CD4-positive, alpha-beta T cell treated with Interleukin-6 at 100 ng/mL for 8 hours (primary cell): ENCODE data around the gene ABHD14A.

Source experiments
- DNase-seq: peaks from one replicate; pipeline ENCODE4 v3.0.0-alpha.2; 2020; ENCODE audit warnings: mixed read lengths, low spot score

ABHD14A gene

DNA sequence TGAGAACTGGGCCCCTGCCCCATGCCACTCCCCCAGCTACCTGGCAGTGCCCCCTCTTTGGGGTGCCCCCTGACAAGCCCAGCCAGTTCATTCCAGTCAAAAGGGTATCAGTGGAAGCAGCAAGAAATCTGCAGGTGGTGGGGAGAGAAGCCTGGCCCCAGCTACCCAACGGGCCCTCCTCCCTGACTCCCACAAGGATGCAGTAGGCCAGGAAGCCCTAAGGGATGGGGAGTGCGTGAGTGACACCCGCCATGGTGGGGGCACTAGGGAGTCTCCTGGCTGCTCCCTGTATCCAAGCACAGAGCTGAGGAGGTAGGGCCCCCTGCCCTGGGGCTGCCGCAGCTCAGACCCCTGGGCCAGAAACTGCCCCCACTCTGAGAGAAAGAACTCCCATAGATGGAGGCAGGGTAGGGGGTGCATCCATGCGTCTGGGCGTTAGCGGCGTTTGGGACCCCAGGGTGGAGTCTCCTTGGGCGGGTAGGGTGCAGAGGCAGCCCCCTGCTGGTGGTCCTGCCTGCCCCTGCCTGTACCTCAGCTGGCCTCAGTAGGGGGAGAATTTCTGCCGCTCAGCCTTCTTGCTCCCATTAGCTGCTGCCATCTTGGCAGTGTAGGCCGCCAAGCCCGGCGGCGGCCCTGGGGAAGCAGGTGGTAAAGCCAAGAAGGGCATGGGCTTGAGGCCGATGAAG lies 17.2 kb upstream of the ABHD14A start:
- DNase-seq = no peak

DNA sequence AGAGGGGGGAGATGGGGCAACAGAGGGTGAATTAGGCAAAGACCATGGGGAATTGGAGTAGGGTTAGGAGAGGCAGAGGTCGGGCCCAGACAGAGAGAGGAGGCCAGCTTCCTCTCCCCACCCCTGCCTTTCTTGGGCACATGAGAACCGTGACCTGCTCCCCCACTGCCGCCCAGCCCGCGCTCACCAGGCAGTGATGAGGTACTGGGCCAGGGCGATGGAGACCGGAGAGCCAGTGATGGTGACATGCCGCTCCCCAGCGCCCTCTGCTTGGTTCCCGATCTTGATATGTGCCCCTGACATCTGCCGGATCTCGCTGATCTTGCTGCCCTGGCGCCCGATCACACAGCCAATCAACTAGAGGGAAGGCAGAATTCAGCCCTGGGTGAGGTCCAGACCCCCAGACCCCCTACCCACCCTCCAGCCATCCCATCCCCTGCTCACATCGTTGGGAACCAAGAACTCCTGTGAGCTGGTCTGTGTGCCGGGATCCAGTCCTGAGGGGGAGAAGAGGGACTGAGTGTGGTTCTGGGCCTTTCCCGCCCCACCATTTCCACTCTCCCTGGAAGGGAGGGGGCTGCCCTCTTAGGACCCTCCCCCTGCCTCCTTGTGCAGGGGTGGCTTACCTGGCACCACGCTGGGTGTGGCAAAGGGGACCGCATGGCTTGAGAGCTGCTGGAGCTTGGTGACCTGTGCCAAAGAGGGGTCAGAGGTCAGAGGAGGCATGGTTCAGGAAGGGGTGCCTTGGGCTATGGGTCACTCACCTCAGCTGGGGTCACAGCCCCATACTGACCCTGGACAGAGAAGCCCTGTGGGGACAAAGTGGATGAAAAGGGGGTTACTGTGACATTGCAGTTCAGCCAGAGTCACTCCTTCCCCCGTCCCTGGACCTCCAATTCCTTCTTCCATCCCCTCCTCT lies 16.0 kb upstream of the ABHD14A start:
- DNase-seq = no peak

GRCh38 chr3:51959651-51960050 lies 15.2 kb upstream of the ABHD14A start:
- DNase-seq = no peak

DNA sequence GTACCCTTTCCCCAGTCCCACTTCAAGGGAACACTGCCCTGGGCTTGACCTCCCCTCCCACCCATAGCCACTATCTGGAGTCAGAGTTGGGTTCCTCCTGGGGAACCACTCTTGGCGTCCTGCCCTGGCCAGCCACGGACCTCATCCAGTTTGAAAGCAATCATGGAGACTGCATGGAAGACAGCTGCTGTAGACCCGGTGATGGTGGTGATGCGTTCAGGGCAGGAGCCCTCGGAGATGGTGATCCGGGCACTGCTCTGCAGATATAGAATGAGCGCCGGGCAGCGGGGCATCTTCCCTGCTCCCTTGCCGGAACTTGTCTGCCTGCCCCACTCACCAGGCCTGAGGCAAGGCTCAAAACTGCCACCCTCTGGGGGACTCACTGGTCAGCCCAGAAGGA lies 14.5 kb upstream of the ABHD14A start:
- no peak for DNase-seq

DNA sequence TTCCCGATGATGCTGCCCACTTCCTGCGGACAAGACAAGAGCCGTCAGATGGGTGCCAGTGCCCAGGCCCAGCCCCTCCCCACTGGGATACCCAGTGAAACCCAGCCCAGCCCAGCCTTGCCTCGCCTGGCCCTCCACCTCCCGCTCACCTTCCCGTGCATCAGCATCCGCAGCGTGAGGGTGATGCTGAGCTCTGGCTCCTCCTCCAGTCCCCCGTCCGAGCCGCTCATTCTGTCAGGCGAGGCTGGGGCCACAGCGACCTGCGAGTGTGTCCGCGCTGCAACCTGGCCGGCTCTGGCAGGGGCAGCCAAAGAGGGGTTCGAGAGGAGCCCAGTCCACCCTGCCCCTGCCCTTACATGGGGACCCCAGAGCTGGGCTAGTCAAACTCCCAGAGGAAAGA lies 13.9 kb upstream of the ABHD14A start:
- no peak for DNase-seq

- DNase-seq = no peak
Observed at GRCh38 chr3:51961602-51962569, 13.0 kb upstream of the ABHD14A start.

GRCh38 chr3:51962854-51963530 lies 11.9 kb upstream of the ABHD14A start:
- DNase-seq = no peak

- DNase-seq = no peak
Observed at GRCh38 chr3:51963951-51964451, 10.9 kb upstream of the ABHD14A start.

DNA sequence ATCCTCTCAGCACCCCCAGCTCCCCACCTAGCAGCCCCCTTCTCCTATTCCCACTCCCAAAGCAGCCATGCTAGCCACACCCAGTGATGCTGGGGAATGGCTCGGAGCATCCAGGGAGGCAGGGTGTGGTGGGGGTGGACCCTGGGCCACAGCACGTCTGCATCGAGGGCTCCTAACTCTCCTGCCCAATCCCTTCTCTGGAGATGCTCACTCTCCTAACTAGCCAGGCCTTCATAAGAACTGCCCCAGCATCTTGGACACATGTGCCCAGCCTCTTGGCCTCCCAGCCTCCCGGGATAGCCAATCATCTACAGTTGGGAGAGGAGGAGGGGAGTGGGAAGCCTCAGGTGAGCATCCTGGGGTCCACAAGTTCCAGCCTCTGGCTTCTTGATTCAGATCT lies 10.3 kb upstream of the ABHD14A start:
- no peak for DNase-seq

DNA sequence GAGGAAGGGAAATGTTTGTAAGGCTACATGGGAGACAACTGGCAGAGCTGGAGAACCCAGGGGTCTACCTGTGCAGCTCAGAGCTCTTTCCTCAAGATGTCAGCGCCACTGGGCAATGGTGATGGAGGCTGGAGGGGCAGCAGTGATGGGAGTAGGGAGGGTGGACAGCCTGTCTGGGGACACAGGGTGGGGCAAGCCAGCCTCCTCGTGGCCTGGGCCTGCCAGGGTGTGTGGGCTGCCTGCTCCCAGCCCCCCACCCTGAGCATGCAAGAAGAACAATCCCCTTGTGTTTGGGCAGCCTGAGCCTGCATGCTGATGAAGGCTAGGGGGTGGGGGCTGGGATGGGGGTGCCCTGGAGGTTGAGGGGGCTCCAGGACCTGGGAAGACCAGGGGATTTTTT lies 8.8 kb upstream of the ABHD14A start:
- DNase-seq = no peak

- no peak for DNase-seq
Observed at GRCh38 chr3:51966486-51966885, 8.4 kb upstream of the ABHD14A start.

- no peak for DNase-seq
Observed at GRCh38 chr3:51966922-51967383, 7.9 kb upstream of the ABHD14A start.

- peak; percentile 27 for DNase-seq
Observed at GRCh38 chr3:51967384-51968169, 7.3 kb upstream of the ABHD14A start, which contains the start of gene PCBP4. Gene PCBP4 (minus strand): TSS chr3:51967454. CDS start chr3:51961240, 6,214 bp downstream.

DNA sequence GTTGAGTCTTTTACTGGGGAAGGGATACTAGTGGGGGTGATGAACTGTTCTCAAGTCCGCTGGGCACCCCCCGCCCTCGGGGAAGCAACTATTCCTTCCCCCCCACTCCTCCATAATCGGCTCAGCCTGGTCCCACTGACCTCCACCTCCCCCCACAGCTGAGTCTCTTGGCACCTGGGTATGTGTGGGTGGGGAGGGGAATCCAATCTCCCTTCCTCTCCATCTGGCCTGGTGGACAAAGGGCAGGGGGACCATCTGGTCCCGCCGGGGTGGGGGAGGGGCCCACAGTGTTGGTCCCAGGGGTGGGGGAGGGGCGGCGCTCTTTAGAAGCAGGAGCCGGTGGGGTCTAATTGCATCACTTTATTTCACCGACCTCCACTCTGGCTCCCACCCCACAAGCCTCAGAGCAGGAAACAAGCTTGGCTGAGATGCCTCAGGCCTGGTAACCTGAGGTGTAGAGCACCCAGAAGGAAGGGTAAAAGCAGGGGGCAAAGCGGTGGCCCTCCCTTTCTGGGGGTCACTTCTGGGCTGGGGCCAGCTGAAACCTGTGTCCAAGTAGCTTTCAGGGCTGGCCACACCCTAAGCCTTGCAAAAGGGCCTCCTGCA lies 6.6 kb upstream of the ABHD14A start:
- no peak for DNase-seq

DNA sequence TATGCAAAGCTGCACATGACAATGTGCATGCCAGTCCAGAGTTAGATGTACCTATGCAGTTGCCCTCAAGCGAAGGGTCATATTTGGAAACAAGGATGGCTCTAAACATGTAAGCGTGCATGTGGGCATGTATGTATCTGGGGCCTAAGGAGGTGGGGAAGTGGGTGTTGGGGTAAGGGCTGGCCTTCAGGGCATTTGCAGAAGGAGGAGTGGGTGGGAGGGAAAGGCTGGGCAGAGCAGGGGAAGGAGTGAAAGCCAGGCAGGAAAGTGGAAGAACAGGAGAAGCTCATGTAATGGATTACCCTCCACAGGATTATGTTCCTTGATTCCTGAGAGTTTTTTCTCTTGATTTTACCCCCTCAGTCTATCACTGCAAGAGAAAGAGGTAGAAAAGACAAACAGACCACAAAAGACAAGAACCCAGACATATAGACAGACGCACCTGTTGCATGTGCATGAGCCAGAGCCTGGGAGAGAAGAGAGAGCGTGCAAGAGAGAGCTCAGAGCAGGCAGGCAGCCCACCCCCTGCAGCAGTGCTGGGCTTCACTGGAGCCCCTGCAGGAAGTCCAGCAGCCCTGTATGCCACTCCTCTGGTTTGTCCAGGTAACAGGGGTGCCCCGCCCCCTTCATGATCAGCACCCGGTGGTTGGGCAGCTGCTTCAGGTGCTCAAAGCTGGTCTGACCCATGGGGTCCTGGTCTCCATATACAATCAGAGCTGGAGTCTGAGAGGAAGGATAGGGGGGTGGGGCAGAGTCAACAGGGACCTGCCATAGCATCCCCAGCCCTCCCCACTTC lies 5.8 kb upstream of the ABHD14A start:
- no peak for DNase-seq

- no peak for DNase-seq
Observed at GRCh38 chr3:51969841-51970240, 5.0 kb upstream of the ABHD14A start.

DNA sequence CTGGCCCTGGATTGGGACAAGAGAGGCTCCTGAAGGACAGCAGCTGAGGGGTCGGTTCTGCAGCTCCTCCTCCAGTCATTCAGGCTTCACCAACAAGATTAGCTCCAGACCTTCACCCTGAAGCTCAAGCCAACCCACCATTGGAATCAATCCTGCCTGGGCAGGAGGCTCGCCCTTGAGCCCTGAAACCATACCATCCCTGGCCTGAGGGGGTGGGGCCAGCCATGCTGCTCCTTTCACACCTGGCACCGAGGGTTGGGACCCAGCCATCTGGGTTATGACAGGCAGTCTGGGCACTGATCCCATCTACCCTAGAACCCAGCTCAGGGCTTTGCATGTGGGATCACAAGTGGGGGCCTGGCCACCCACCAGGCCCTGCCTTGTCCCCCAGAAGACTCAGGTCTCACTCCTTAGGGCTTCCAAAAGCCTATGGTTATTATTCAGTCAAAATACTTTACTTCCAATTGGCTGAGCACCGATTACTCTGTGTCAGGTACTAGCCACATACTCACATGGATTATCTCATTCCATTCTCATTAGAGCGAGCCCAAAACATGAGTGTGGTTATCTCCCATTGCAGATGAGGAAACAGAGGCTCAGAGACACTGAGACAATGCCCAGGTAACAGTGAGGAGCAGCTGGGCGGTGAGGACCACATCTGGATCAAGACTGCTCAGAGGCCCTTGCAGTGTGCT lies 4.1 kb upstream of the ABHD14A start:
- DNase-seq = no peak

GRCh38 chr3:51971350-51971749 lies 3.5 kb upstream of the ABHD14A start:
- no peak for DNase-seq
